HepG2 (cell line): ENCODE results near the gene ARHGEF37. TPM values are rescaled to one million over a fixed set of nuclear protein-coding genes. Genes with fewer than 3 reads are reported as not detected.

Experiments used
- SALL1 ChIP-seq: sonication (generic); formaldehyde crosslinking; IDR thresholded peaks from 2 replicates; pipeline ENCODE4 v1.8.0; 2022; ENCODE audit warnings: mild to moderate bottlenecking, missing genetic modification reagents
- STAG1 ChIP-seq: sonication (generic); formaldehyde crosslinking; IDR thresholded peaks from 2 replicates; pipeline ENCODE4 v1.4.0; 2020; ENCODE audit warnings: missing genetic modification reagents
- ZMYM3 ChIP-seq: sonication (generic); formaldehyde crosslinking; IDR thresholded peaks from 2 replicates; pipeline ENCODE4 v1.5.1; 2020; ENCODE audit warnings: mild to moderate bottlenecking, missing genetic modification reagents
- ZNF17 ChIP-seq: sonication (generic); formaldehyde crosslinking; IDR thresholded peaks from 2 replicates; pipeline ENCODE4 v1.5.0; 2020; ENCODE audit warnings: mild to moderate bottlenecking, missing genetic modification reagents
- polyA plus RNA-seq, 8 experiments: library from polyadenylated mRNA; depleted of rRNA in 3 of 8; stranded (reverse) in 7 of 8; unstranded in 1 of 8; fragments of >200 nt; fragmentation: Illumina TruSeq in 4 of 8; extraction: Trizol in 4 of 8; gene quantifications; 2 replicates each; pipeline versions ENCODE4 v1.2.1 to v1.2.3, GENCODE V29; 2011 to 2016; ENCODE audit warnings: low read depth in 4 of 8, missing spikeins in 1 of 8, mixed read lengths in 1 of 8; ENCODE audit not compliant: insufficient read depth in 1 of 8
- total RNA-seq, 5 experiments: library from RNA; depleted of rRNA; stranded (reverse); fragments of >200 nt; fragmentation: Illumina TruSeq; extraction: Trizol; gene quantifications; 2 replicates each; pipeline ENCODE4 v1.2.3, GENCODE V29; 2016; ENCODE audit warnings: low read depth in 1 of 5
- TF ChIP-seq, protein P1 (sequence below), 2 experiments: sonication (generic) in 1 of 2; formaldehyde crosslinking in 1 of 2; IDR thresholded peaks; 2 replicates each; pipeline versions ENCODE4 v1.4.0 to v1.6.1; 2018 to 2020; ENCODE audit warnings: missing genetic modification reagents in 2 of 2, borderline replicate concordance in 1 of 2, low read depth in 1 of 2, mild to moderate bottlenecking in 1 of 2, missing biosample characterization in 1 of 2
- TF ChIP-seq, protein P2 (sequence below): IDR thresholded peaks from 2 replicates; pipeline ENCODE4 v1.4.0; 2020; ENCODE audit warnings: mild to moderate bottlenecking, missing genetic modification reagents

Gene ARHGEF37
- total and polyA plus RNA-seq, 2 of the 13 experiments (the other 11 are each of a cell fraction or from before 2014, with no cell fraction given) = 0.18 to 0.27 TPM

- TF ChIP-seq, protein P1, sequence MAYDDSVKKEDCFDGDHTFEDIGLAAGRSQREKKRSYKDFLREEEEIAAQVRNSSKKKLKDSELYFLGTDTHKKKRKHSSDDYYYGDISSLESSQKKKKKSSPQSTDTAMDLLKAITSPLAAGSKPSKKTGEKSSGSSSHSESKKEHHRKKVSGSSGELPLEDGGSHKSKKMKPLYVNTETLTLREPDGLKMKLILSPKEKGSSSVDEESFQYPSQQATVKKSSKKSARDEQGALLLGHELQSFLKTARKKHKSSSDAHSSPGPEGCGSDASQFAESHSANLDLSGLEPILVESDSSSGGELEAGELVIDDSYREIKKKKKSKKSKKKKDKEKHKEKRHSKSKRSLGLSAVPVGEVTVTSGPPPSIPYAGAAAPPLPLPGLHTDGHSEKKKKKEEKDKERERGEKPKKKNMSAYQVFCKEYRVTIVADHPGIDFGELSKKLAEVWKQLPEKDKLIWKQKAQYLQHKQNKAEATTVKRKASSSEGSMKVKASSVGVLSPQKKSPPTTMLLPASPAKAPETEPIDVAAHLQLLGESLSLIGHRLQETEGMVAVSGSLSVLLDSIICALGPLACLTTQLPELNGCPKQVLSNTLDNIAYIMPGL (CRISPR knock-in tag; IDR thresholded peaks at IDR 0.05; ENCODE audit: borderline replicate concordance in 1 of 2, low read depth in 1 of 2) = 0 out of 4 replicates have a peak, but pooled peaks of 1 of the 2 experiments have one; percentile 19
- TF ChIP-seq STAG1 (CRISPR knock-in tag) (peak; percentile 82), SALL1 (peak; percentile 40; the same call in 1 of the 2 replicates), ZMYM3 (CRISPR knock-in tag) (no peak), ZNF17 (CRISPR knock-in tag) (no peak)
- TF ChIP-seq, protein P2, sequence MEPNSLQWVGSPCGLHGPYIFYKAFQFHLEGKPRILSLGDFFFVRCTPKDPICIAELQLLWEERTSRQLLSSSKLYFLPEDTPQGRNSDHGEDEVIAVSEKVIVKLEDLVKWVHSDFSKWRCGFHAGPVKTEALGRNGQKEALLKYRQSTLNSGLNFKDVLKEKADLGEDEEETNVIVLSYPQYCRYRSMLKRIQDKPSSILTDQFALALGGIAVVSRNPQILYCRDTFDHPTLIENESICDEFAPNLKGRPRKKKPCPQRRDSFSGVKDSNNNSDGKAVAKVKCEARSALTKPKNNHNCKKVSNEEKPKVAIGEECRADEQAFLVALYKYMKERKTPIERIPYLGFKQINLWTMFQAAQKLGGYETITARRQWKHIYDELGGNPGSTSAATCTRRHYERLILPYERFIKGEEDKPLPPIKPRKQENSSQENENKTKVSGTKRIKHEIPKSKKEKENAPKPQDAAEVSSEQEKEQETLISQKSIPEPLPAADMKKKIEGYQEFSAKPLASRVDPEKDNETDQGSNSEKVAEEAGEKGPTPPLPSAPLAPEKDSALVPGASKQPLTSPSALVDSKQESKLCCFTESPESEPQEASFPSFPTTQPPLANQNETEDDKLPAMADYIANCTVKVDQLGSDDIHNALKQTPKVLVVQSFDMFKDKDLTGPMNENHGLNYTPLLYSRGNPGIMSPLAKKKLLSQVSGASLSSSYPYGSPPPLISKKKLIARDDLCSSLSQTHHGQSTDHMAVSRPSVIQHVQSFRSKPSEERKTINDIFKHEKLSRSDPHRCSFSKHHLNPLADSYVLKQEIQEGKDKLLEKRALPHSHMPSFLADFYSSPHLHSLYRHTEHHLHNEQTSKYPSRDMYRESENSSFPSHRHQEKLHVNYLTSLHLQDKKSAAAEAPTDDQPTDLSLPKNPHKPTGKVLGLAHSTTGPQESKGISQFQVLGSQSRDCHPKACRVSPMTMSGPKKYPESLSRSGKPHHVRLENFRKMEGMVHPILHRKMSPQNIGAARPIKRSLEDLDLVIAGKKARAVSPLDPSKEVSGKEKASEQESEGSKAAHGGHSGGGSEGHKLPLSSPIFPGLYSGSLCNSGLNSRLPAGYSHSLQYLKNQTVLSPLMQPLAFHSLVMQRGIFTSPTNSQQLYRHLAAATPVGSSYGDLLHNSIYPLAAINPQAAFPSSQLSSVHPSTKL (CRISPR knock-in tag) = 0 out of 2 replicates have a peak, but pooled peaks have one; percentile 11
- TF ChIP-seq, all 625 proteins: peak for 9
These were observed 37.4 kb downstream of the ARHGEF37 start (continued) for GRCh38 chr5:149618581-149619248.
